ENCODE data around the gene CUX1.

Gene CUX1

GRCh38 chr7:102094316-102094650 lies 276.9 kb downstream of the CUX1 start:
- ATAC-seq, result no peak
- no peak for TF ChIP-seq ESRRG (CRISPR knock-in tag; IDR thresholded peaks at IDR 0.05)
- TF ChIP-seq OSR1 (CRISPR knock-in tag; IDR thresholded peaks at IDR 0.05), result no peak
- no peak for TF ChIP-seq ZNF70 (CRISPR knock-in tag; IDR thresholded peaks at IDR 0.05)
- TF ChIP-seq BACH2 (CRISPR knock-in tag; IDR thresholded peaks at IDR 0.05; ENCODE audit: borderline replicate concordance), result no peak
- no peak for TF ChIP-seq ZC3H10 (CRISPR knock-in tag; IDR thresholded peaks at IDR 0.05)
- TF ChIP-seq CSRNP3 (CRISPR knock-in tag; IDR thresholded peaks at IDR 0.05), result no peak
- no peak for TF ChIP-seq ISL1 (CRISPR knock-in tag; IDR thresholded peaks at IDR 0.05)
- no peak for TF ChIP-seq TSHZ2 (CRISPR knock-in tag; IDR thresholded peaks at IDR 0.05)
- no peak for TF ChIP-seq ZNF565 (CRISPR knock-in tag; conservative IDR thresholded peaks at IDR 0.05; ENCODE audit: low read depth)

- TF ChIP-seq CSRNP3 (CRISPR knock-in tag; IDR thresholded peaks at IDR 0.05), result no peak
- TF ChIP-seq SNAI2 (CRISPR knock-in tag; IDR thresholded peaks at IDR 0.05), result no peak
- no peak for TF ChIP-seq RARB (CRISPR knock-in tag; IDR thresholded peaks at IDR 0.05)
- TF ChIP-seq ZFP30 (CRISPR knock-in tag; IDR thresholded peaks at IDR 0.05), result no peak
- no peak for TF ChIP-seq TOX (CRISPR knock-in tag; IDR thresholded peaks at IDR 0.05; ENCODE audit: borderline replicate concordance)
- no peak for TF ChIP-seq ZFP3 (CRISPR knock-in tag; IDR thresholded peaks at IDR 0.05)
- TF ChIP-seq CSDC2 (CRISPR knock-in tag; IDR thresholded peaks at IDR 0.05), result no peak
- TF ChIP-seq ZNF8 (CRISPR knock-in tag; IDR thresholded peaks at IDR 0.05), result no peak
- TF ChIP-seq BACH2 (CRISPR knock-in tag; IDR thresholded peaks at IDR 0.05; ENCODE audit: borderline replicate concordance), result no peak
- TF ChIP-seq ARNTL (CRISPR knock-in tag; IDR thresholded peaks at IDR 0.05; ENCODE audit: borderline replicate concordance, low read depth), result no peak
- no peak for TF ChIP-seq ESRRG (CRISPR knock-in tag; IDR thresholded peaks at IDR 0.05)
- no peak for ATAC-seq
Observed at GRCh38 chr7:102095321-102096011, 278.0 kb downstream of the CUX1 start.

GRCh38 chr7:102096012-102096332 lies 278.5 kb downstream of the CUX1 start:
- TF ChIP-seq TOX (CRISPR knock-in tag; IDR thresholded peaks at IDR 0.05; ENCODE audit: borderline replicate concordance), result no peak
- TF ChIP-seq ZNF8 (CRISPR knock-in tag; IDR thresholded peaks at IDR 0.05), result no peak
- TF ChIP-seq GLIS3 (CRISPR knock-in tag; IDR thresholded peaks at IDR 0.05), result no peak
- TF ChIP-seq ISL1 (CRISPR knock-in tag; IDR thresholded peaks at IDR 0.05), result no peak
- no peak for TF ChIP-seq CSRNP3 (CRISPR knock-in tag; IDR thresholded peaks at IDR 0.05)
- TF ChIP-seq PPARA (CRISPR knock-in tag; IDR thresholded peaks at IDR 0.05; ENCODE audit: borderline replicate concordance), result no peak
- no peak for TF ChIP-seq PATZ1 (CRISPR knock-in tag; IDR thresholded peaks at IDR 0.05; ENCODE audit: borderline replicate concordance)
- no peak for TF ChIP-seq ZFP3 (CRISPR knock-in tag; IDR thresholded peaks at IDR 0.05)
- TF ChIP-seq OSR1 (CRISPR knock-in tag; IDR thresholded peaks at IDR 0.05), result no peak
- no peak for TF ChIP-seq TSHZ2 (CRISPR knock-in tag; IDR thresholded peaks at IDR 0.05)
- no peak for TF ChIP-seq CREB5 (CRISPR knock-in tag; IDR thresholded peaks at IDR 0.05; ENCODE audit: low read depth)
- TF ChIP-seq BACH2 (CRISPR knock-in tag; IDR thresholded peaks at IDR 0.05; ENCODE audit: borderline replicate concordance), result no peak
- no peak for TF ChIP-seq RARB (CRISPR knock-in tag; IDR thresholded peaks at IDR 0.05)
- TF ChIP-seq ESRRG (CRISPR knock-in tag; IDR thresholded peaks at IDR 0.05), result no peak
- no peak for TF ChIP-seq ZC3H10 (CRISPR knock-in tag; IDR thresholded peaks at IDR 0.05)
- no peak for TF ChIP-seq CSDC2 (CRISPR knock-in tag; IDR thresholded peaks at IDR 0.05)
- TF ChIP-seq TCF4 (CRISPR knock-in tag; IDR thresholded peaks at IDR 0.05; ENCODE audit: borderline replicate concordance), result no peak
- TF ChIP-seq ZNF70 (CRISPR knock-in tag; IDR thresholded peaks at IDR 0.05), result no peak
- ATAC-seq, result no peak

Data from SK-N-SH treated with all-trans-retinoic acid at 6 μM for 48 hours (cell line).